Measurements from ENCODE around the gene CHIC2.

Gene CHIC2

DNA sequence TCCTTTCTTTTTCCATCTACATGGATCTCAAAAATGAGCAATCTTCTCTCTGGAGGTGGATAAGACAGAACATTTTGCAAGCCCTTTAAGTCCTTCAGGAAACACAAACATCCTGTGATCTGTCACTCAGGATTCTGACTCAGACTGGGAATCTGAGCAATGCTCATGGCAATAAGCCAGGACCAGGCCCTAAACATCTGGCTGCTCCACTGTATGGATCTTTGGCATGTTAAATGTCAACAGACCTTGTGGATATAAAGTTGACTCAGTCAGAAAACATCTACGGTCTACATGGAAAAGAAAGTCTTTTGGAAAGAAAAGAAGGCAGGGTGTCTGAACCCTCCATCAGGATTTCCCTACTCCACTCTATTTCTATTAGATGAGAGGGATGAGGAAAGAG, 17.8 kb upstream of the CHIC2 start:
- no peak overlapping the region for H3K4me3 Mint-ChIP-seq
- no peak for DNase-seq
- no peak overlapping the region for H3K27ac Mint-ChIP-seq
- no peaks in the 10 kb centered on the region for H3K4me1 Mint-ChIP-seq
- CTCF ChIA-PET, result no interaction called here
- no peaks in the 10 kb centered on the region for H3K36me3 Mint-ChIP-seq
- H3K27me3 Mint-ChIP-seq, result peaks cover 22% of the 10 kb centered on the region
- no peaks in the 10 kb centered on the region for H3K9me3 Mint-ChIP-seq

GRCh38 chr4:54077812-54078211, 13.4 kb upstream of the CHIC2 start:
- no peaks in the 10 kb centered on the region for H3K36me3 Mint-ChIP-seq
- H3K27me3 Mint-ChIP-seq, result peaks cover 18% of the 10 kb centered on the region
- CTCF ChIA-PET, result no interaction called here
- no peaks in the 10 kb centered on the region for H3K9me3 Mint-ChIP-seq
- DNase-seq, result no peak
- no peaks in the 10 kb centered on the region for H3K4me1 Mint-ChIP-seq
- H3K27ac Mint-ChIP-seq, result no peak overlapping the region
- no peak overlapping the region for H3K4me3 Mint-ChIP-seq

- CTCF ChIA-PET, result no interaction called here
- Mint-ChIP-seq H3K9me3 (no peaks in the 10 kb centered on the region), H3K4me1 (no peaks in the 10 kb centered on the region)
Observed at GRCh38 chr4:54076673-54077072, 12.3 kb upstream of the CHIC2 start.

GRCh38 chr4:54074381-54074780, 10.0 kb upstream of the CHIC2 start:
- peaks cover 17% of the 10 kb centered on the region for H3K27me3 Mint-ChIP-seq
- no peaks in the 10 kb centered on the region for H3K4me1 Mint-ChIP-seq
- DNase-seq, result no peak
- H3K36me3 Mint-ChIP-seq, result no peaks in the 10 kb centered on the region
- no peaks in the 10 kb centered on the region for H3K9me3 Mint-ChIP-seq
- H3K4me3 Mint-ChIP-seq, result no peak overlapping the region
- CTCF ChIA-PET, result no interaction called here
- H3K27ac Mint-ChIP-seq, result no peak overlapping the region

More at GRCh38 chr4:54076673-54077072, 12.3 kb upstream of the CHIC2 start:
- no peak overlapping the region for H3K4me3 Mint-ChIP-seq
- peaks cover 18% of the 10 kb centered on the region for H3K27me3 Mint-ChIP-seq
- no peaks in the 10 kb centered on the region for H3K36me3 Mint-ChIP-seq
- H3K27ac Mint-ChIP-seq, result no peak overlapping the region
- DNase-seq, result no peak

- H3K27me3 Mint-ChIP-seq, result peaks cover 21% of the 10 kb centered on the region
- H3K4me1 Mint-ChIP-seq, result no peaks in the 10 kb centered on the region
- H3K36me3 Mint-ChIP-seq, result no peaks in the 10 kb centered on the region
- no peak overlapping the region for H3K4me3 Mint-ChIP-seq
- no peak overlapping the region for H3K27ac Mint-ChIP-seq
- no peak for DNase-seq
- no peaks in the 10 kb centered on the region for H3K9me3 Mint-ChIP-seq
- CTCF ChIA-PET, result no interaction called here
Observed at GRCh38 chr4:54073271-54073880, 9.0 kb upstream of the CHIC2 start.

- Mint-ChIP-seq H3K9me3 (no peaks in the 10 kb centered on the region), H3K36me3 (peaks cover 12% of the 10 kb centered on the region), H3K4me1 (peaks cover 18% of the 10 kb centered on the region), H3K4me3 (no peak overlapping the region), H3K27ac (no peak overlapping the region), H3K27me3 (peaks cover 18% of the 10 kb centered on the region)
- DNase-seq, result no peak
- CTCF ChIA-PET, result no interaction called here
Observed at GRCh38 chr4:54067166-54067565, 2.8 kb upstream of the CHIC2 start.

DNA sequence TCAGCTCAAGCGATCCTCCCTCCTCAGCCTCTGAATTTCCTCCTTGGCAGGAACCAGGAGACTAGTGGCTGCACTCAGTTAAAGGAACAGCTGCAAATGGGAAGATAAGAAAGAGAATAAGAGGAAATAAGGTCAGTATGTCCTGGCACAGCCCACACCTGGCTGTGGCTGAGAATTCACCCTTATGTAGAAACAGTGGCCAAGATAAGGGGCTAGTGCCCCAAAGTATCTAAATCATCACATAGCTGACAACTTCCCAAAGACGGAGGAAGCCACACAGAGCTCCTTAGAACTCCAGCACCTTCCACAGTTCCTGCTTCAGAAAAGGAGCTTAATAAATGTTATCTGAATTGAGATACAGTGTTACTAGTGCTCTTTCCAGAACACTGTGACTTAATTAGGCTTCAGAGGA, 2.3 kb upstream of the CHIC2 start:
- H3K9me3 Mint-ChIP-seq, result no peaks in the 10 kb centered on the region
- CTCF ChIA-PET, result no interaction called here
- H3K4me1 Mint-ChIP-seq, result peaks cover 22% of the 10 kb centered on the region
- H3K4me3 Mint-ChIP-seq, result no peak overlapping the region
- H3K27ac Mint-ChIP-seq, result no peak overlapping the region
- peaks cover 18% of the 10 kb centered on the region for H3K27me3 Mint-ChIP-seq
- peaks cover 16% of the 10 kb centered on the region for H3K36me3 Mint-ChIP-seq
- no peak for DNase-seq

- DNase-seq, result peak; percentile 22
- Mint-ChIP-seq H3K4me1 (peaks cover 27% of the 10 kb centered on the region), H3K4me3 (no peak overlapping the region), H3K36me3 (peaks cover 18% of the 10 kb centered on the region), H3K27ac (no peak overlapping the region), H3K27me3 (peaks cover 18% of the 10 kb centered on the region), H3K9me3 (no peaks in the 10 kb centered on the region)
- CTCF ChIA-PET, result no interaction called here
Observed at GRCh38 chr4:54066088-54066415, 1.6 kb upstream of the CHIC2 start.

DNA sequence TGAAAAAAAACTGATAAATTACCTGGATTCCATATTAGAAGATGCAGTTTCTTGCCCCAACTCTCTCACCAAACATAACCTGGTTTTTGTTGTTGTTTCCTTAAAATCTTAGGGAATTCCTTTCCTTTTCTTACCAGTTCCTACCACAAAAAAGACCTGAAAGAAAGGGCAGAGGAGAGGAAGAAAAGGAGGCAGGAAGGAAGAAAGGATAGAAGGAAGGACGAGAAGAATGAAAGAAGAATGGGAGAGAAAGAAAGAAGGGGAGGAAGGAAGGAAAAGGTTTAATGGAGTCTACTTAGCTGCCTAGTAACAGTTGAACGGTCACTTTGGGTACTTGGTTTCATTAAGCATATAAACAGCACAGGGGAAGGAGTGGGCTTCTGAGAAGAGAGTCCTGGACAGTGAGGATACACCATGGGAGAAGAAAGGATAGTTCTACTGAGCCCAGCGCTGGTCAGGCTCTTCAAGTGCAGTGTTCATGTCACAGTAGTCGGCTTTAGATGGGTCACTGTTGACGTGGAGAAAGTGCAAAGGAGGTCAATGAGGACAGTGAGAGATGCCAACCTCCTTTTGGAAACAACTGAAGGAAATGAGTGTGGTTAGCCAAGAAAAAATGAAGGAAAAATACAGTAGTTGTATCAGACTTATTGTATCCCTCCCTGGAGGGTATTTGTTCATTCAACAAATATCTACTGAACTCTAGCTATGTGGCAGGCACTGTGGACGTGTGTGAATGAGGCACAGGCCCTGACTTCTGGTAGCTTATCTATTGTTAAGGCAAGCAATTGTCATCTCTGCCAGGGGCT, 1.1 kb upstream of the CHIC2 start:
- Mint-ChIP-seq H3K27ac (peak overlapping the region; percentile 84), H3K4me3 (peak overlapping the region; percentile 91), H3K9me3 (no peaks in the 10 kb centered on the region), H3K36me3 (peaks cover 18% of the 10 kb centered on the region), H3K27me3 (peaks cover 18% of the 10 kb centered on the region), H3K4me1 (peaks cover 32% of the 10 kb centered on the region)
- CTCF ChIA-PET, result no interaction called here
- DNase-seq, result no peak

- Mint-ChIP-seq H3K27ac (peak overlapping the region; percentile 98), H3K27me3 (peaks cover 8% of the 10 kb centered on the region), H3K36me3 (peaks cover 26% of the 10 kb centered on the region), H3K4me1 (peaks cover 41% of the 10 kb centered on the region), H3K4me3 (peak overlapping the region; percentile 91), H3K9me3 (no peaks in the 10 kb centered on the region)
- peak; percentile 56 for DNase-seq
- CTCF ChIA-PET, result interaction anchor here (0.6 kb wide), 1 partner anchor 11 kb away, joined by 3 read pairs; no protein-coding TSS in a partner anchor
Observed at GRCh38 chr4:54063737-54064316, 578 bp downstream of the CHIC2 start.

GRCh38 chr4:54063229-54063628, 1.2 kb downstream of the CHIC2 start:
- peaks cover 45% of the 10 kb centered on the region for H3K4me1 Mint-ChIP-seq
- no peaks in the 10 kb centered on the region for H3K9me3 Mint-ChIP-seq
- peaks cover 8% of the 10 kb centered on the region for H3K27me3 Mint-ChIP-seq
- H3K27ac Mint-ChIP-seq, result peak overlapping the region; percentile 98
- CTCF ChIA-PET, result interaction anchor here (0.6 kb wide), 1 partner anchor 10 kb away, joined by 3 read pairs; no protein-coding TSS in a partner anchor
- peaks cover 26% of the 10 kb centered on the region for H3K36me3 Mint-ChIP-seq
- DNase-seq, result no peak
- peak overlapping the region; percentile 91 for H3K4me3 Mint-ChIP-seq

- CTCF ChIA-PET, result no interaction called here
- Mint-ChIP-seq H3K4me3 (peak overlapping the region; percentile 91), H3K27me3 (peaks cover 5% of the 10 kb centered on the region), H3K36me3 (peaks cover 27% of the 10 kb centered on the region), H3K9me3 (no peaks in the 10 kb centered on the region), H3K27ac (peak overlapping the region; percentile 98), H3K4me1 (peaks cover 54% of the 10 kb centered on the region)
- DNase-seq, result no peak
Observed at GRCh38 chr4:54062392-54062791, 2.0 kb downstream of the CHIC2 start.

DNA sequence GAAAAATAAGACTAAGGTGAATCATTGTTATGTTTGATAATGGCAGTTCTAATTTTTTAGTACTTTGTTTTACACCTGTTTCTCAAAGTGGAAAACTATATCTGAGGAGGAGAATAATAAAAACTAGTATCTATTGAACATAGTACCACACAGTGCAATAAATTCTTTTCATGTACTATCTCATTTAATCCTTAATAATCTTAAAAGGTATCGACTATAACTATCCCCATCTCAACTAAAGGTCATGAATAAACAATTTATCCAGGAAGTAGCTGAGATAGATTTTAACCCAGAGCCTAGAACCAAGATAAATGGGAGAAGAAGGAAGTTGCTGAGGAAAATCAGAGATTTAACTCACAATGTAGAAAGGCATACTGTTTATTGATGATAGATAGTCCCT, 2.5 kb downstream of the CHIC2 start:
- peaks cover 59% of the 10 kb centered on the region for H3K4me1 Mint-ChIP-seq
- DNase-seq, result no peak
- no peak overlapping the region for H3K27ac Mint-ChIP-seq
- CTCF ChIA-PET, result no interaction called here
- no peaks in the 10 kb centered on the region for H3K9me3 Mint-ChIP-seq
- H3K27me3 Mint-ChIP-seq, result peaks cover under 1% of the 10 kb centered on the region
- peak overlapping the region; percentile 51 for H3K4me3 Mint-ChIP-seq
- peaks cover 30% of the 10 kb centered on the region for H3K36me3 Mint-ChIP-seq

GRCh38 chr4:54061067-54061466, 3.3 kb downstream of the CHIC2 start:
- Mint-ChIP-seq H3K36me3 (peaks cover 32% of the 10 kb centered on the region), H3K9me3 (no peaks in the 10 kb centered on the region), H3K27me3 (no peaks in the 10 kb centered on the region), H3K27ac (peak overlapping the region; percentile 14), H3K4me3 (no peak overlapping the region), H3K4me1 (peaks cover 66% of the 10 kb centered on the region)
- no peak for DNase-seq
- CTCF ChIA-PET, result no interaction called here

GRCh38 chr4:54060116-54060515, 4.3 kb downstream of the CHIC2 start:
- CTCF ChIA-PET, result no interaction called here
- Mint-ChIP-seq H3K4me1 (peaks cover 66% of the 10 kb centered on the region), H3K27me3 (no peaks in the 10 kb centered on the region), H3K27ac (no peak overlapping the region), H3K4me3 (no peak overlapping the region), H3K36me3 (peaks cover 38% of the 10 kb centered on the region), H3K9me3 (no peaks in the 10 kb centered on the region)
- DNase-seq, result no peak

Data from activated naive CD4-positive, alpha-beta T cell treated with anti-CD3 and anti-CD28 coated beads, Interleukin-2, amount 10 ng/mL, durations not matched to agents 7 days and 5 days (primary cell).